Measurements from ENCODE around the gene IGSF21. TPM values are rescaled to one million over a fixed set of nuclear protein-coding genes. Genes with fewer than 3 reads are reported as not detected.

The IGSF21 gene
- total and polyA plus RNA-seq, 4 donors = 0.31 to 1.5 (median 0.88) TPM

GRCh38 chr1:18149027-18149641 is 41.5 kb downstream of the IGSF21 start:
- 75% methylated on average over 19 of the region's 19 CpGs for WGBS
- Histone ChIP-seq H3K9me3 (ENCODE audit: control insufficient read depth in 4 of 4, low read length in 3 of 4) (no peaks in the 10 kb centered on the region), H3K4me1 (ENCODE audit: control insufficient read depth in 4 of 4, insufficient read depth in 4 of 4, low read length in 3 of 4) (no peaks in the 10 kb centered on the region), H3K27me3 (ENCODE audit: control insufficient read depth in 4 of 4, insufficient read depth in 4 of 4, low read length in 3 of 4) (no peaks in the 10 kb centered on the region), H3K9ac (ENCODE audit: low read depth in 1 of 2, low read length in 2 of 2) (no peak overlapping the region), H3K36me3 (ENCODE audit: control insufficient read depth in 4 of 4, insufficient read depth in 3 of 4, low read depth in 1 of 4, low read length in 3 of 4) (no peaks in the 10 kb centered on the region), H3K27ac (ENCODE audit: low read depth in 1 of 2, low read length in 2 of 2) (no peak overlapping the region), H3K4me3 (ENCODE audit: low read depth in 1 of 3, low read length in 3 of 3) (no peak overlapping the region)
- TF ChIP-seq MAX (IDR thresholded peaks at IDR 0.05) = no peak
- TF ChIP-seq ZBTB33 (IDR thresholded peaks at IDR 0.05) = no peak
- no peak for TF ChIP-seq RXRA (IDR thresholded peaks at IDR 0.05)
- TF ChIP-seq HNF4G (IDR thresholded peaks at IDR 0.05) = no peak
- no peak for TF ChIP-seq FOXA1 (IDR thresholded peaks at IDR 0.05)
- no peak for TF ChIP-seq RAD21 (IDR thresholded peaks at IDR 0.05)
- TF ChIP-seq TAF1 (conservative IDR thresholded peaks at IDR 0.05) = no peak
- no peak for TF ChIP-seq YY1 (IDR thresholded peaks at IDR 0.05)
- no peak for TF ChIP-seq NR2F2 (IDR thresholded peaks at IDR 0.05)
- no peak for TF ChIP-seq EGR1 (IDR thresholded peaks at IDR 0.05; ENCODE audit: low read depth in 2 of 2)
- TF ChIP-seq JUND (IDR thresholded peaks at IDR 0.05) = no peak
- TF ChIP-seq REST (IDR thresholded peaks at IDR 0.05) = no peak
- no peak for TF ChIP-seq FOXA2 (IDR thresholded peaks at IDR 0.05)
- no peak for TF ChIP-seq CTCF (IDR thresholded peaks at IDR 0.05; ENCODE audit: low read depth, low read length, missing input control)
- TF ChIP-seq ATF3 (IDR thresholded peaks at IDR 0.05) = no peak
- no peak for TF ChIP-seq GABPA (IDR thresholded peaks at IDR 0.05 in 1 of 2, conservative IDR thresholded peaks at IDR 0.05 in 1 of 2)
- TF ChIP-seq SP1 (IDR thresholded peaks at IDR 0.05) = no peak
- DNase-seq (ENCODE audit: low spot score) = no peak

Data from liver (tissue), 9 donors.